HEK293 (cell line): ENCODE data around the gene TTLL3.

Source experiments
- MYNN ChIP-seq: fragments of 450-650 bp; formaldehyde crosslinking; IDR thresholded peaks from 2 replicates; pipeline ENCODE4 v1.5.1; 2016; ENCODE audit warnings: missing biosample characterization, missing genetic modification characterization, borderline replicate concordance
- ZNF791 ChIP-seq: fragments of 450-650 bp; formaldehyde crosslinking; IDR thresholded peaks from 2 replicates; pipeline ENCODE4 v1.5.1; 2016; ENCODE audit warnings: missing biosample characterization, missing genetic modification characterization
- TF ChIP-seq, protein P1 (sequence below): fragments of 450-650 bp; formaldehyde crosslinking; IDR thresholded peaks from 2 replicates; pipeline ENCODE4 v1.5.1; 2016; ENCODE audit warnings: missing biosample characterization, missing genetic modification characterization

- TF ChIP-seq, protein P1, sequence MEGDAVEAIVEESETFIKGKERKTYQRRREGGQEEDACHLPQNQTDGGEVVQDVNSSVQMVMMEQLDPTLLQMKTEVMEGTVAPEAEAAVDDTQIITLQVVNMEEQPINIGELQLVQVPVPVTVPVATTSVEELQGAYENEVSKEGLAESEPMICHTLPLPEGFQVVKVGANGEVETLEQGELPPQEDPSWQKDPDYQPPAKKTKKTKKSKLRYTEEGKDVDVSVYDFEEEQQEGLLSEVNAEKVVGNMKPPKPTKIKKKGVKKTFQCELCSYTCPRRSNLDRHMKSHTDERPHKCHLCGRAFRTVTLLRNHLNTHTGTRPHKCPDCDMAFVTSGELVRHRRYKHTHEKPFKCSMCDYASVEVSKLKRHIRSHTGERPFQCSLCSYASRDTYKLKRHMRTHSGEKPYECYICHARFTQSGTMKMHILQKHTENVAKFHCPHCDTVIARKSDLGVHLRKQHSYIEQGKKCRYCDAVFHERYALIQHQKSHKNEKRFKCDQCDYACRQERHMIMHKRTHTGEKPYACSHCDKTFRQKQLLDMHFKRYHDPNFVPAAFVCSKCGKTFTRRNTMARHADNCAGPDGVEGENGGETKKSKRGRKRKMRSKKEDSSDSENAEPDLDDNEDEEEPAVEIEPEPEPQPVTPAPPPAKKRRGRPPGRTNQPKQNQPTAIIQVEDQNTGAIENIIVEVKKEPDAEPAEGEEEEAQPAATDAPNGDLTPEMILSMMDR (tag by site-specific recombination), result no peak
- no peak for TF ChIP-seq ZNF791
- TF ChIP-seq MYNN, result no peak
Measured at GRCh38 chr3:9809239-9809614, 835 bp upstream of the TTLL3 start.
